TTC549 (cell line): Measurements from ENCODE around the gene JMJD7.

Experiments
- FAIRE-seq: peaks from 2 replicates; lab custom pipeline; 2012; peaks lifted over from hg19 to GRCh38; lab: Jason Lieb, UNC

Gene JMJD7

DNA sequence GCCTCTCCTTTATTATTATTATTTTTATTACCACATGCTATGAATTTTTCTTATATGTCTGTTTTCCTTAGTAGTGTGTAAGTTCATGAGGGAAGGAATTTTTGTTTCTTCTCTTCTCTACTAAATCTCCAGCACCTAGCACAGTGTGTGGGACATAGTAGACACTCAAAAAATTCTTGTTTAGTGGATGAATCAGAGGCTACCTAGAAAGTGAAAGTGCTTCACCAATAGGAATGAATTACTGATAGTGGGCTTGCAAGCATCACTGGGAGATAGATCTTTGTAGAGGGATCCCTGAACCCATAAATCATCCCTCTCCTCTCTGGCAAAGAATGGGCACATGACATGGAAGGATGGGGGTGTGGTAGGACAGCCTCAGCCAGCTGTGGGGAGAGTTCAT lies 57.4 kb downstream of the JMJD7 start:
- FAIRE-seq, result no peak

- no peak for FAIRE-seq
Observed at GRCh38 chr15:41885841-41886240, 57.9 kb downstream of the JMJD7 start.

- FAIRE-seq, result no peak
Observed at GRCh38 chr15:41886741-41887140, 58.8 kb downstream of the JMJD7 start.

GRCh38 chr15:41887161-41887560 lies 59.3 kb downstream of the JMJD7 start:
- no peak for FAIRE-seq
